ENCODE measurements around the gene SIAH2. TPM values are rescaled to one million over a fixed set of nuclear protein-coding genes. Genes with fewer than 3 reads are reported as not detected.

Gene SIAH2
- polyA plus RNA-seq, 3 donors: 24.6 to 43.5 (median 28.2) TPM

DNA sequence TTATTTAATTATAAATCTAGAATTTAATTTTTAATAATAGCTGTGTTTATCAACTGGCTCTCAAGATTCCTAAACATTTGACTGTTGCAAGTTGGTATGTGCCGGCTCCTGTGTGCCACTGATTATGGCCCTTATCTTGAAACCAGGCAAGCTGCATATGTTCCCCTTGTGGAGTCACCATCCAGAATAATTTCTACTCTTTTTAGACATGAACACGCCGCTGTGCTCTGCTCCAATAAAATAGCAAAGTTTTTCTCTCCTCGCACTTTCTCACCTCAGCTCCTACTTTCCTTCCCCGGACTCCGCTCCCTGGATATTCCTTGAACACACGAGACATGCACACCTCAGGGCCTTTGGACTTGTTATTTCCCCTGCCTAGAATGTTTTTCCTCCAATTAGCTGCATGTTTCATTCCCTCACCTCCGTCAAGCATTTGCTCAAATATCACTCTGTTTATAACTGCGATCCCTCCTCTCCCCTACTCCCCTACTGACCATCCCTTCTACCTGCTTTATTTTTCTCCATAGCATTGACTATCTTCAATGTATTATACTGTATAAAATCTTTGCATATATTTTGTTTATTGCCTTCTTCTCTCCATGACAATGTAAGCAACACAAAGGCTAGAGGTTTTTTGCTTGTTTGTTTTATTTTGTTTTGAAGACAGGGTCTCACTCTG is 33.1 kb downstream of the SIAH2 start:
- no peak for DNase-seq
- Mint-ChIP-seq H3K36me3 (no peaks in the 10 kb centered on the region), H3K4me1 (no peaks in the 10 kb centered on the region), H3K27me3 (ENCODE audit: low read depth in 3 of 3) (no peaks in the 10 kb centered on the region), H3K9me3 (peaks cover 0 to 1% (median 0%) of the 10 kb centered on the region in 7 donors), H3K4me3 (no peak overlapping the region), H3K27ac (no peak overlapping the region)
- no peaks in the 10 kb centered on the region for H3K79me2 ChIP-seq (ENCODE audit: insufficient read depth, low read length)
- H3K36me3 ChIP-seq (replicated peaks in 1 of 2; ENCODE audit: control insufficient read depth in 1 of 2, insufficient read depth in 2 of 2, low read length in 2 of 2): no peaks in the 10 kb centered on the region
- intact Hi-C loops (cut with micrococcal nuclease): loop anchor here (10.0 kb wide), 2 partner anchors 45 to 415 kb away; no protein-coding TSS in a partner anchor
- no peaks in the 10 kb centered on the region for H3K4me1 ChIP-seq (ENCODE audit: control insufficient read depth in 1 of 2, insufficient read depth in 2 of 2, low read length in 2 of 2)
- H3K27ac ChIP-seq (ENCODE audit: low read depth in 1 of 2, low read length in 2 of 2): no peak overlapping the region
- no peaks in the 10 kb centered on the region for H3K9me3 ChIP-seq (replicated peaks in 1 of 2; ENCODE audit: control insufficient read depth in 1 of 2, insufficient read depth in 1 of 2, low read length in 2 of 2)
- H3K4me2 ChIP-seq (replicated peaks; ENCODE audit: extremely low read depth, low read length, poor library complexity, severe bottlenecking): no peak overlapping the region
- no peaks in the 10 kb centered on the region for H4K20me1 ChIP-seq (ENCODE audit: insufficient read depth, low read length)
- H3K27me3 ChIP-seq (ENCODE audit: control insufficient read depth in 2 of 2, insufficient read depth in 2 of 2, low read length in 2 of 2): no peaks in the 10 kb centered on the region
- WGBS (ENCODE audit: insufficient coverage): 95% methylated on average over 9 of the region's 9 CpGs
- no peak overlapping the region for H2AFZ ChIP-seq (ENCODE audit: insufficient read depth, low read depth, low read length, poor library complexity, severe bottlenecking)
- no peak overlapping the region for H3K9ac ChIP-seq (ENCODE audit: insufficient read depth, low read length, poor library complexity, severe bottlenecking)
- H3K4me3 ChIP-seq (replicated peaks in 1 of 3; ENCODE audit: low read depth in 2 of 3, low read length in 3 of 3): no peak overlapping the region
- TF ChIP-seq, protein P1, sequence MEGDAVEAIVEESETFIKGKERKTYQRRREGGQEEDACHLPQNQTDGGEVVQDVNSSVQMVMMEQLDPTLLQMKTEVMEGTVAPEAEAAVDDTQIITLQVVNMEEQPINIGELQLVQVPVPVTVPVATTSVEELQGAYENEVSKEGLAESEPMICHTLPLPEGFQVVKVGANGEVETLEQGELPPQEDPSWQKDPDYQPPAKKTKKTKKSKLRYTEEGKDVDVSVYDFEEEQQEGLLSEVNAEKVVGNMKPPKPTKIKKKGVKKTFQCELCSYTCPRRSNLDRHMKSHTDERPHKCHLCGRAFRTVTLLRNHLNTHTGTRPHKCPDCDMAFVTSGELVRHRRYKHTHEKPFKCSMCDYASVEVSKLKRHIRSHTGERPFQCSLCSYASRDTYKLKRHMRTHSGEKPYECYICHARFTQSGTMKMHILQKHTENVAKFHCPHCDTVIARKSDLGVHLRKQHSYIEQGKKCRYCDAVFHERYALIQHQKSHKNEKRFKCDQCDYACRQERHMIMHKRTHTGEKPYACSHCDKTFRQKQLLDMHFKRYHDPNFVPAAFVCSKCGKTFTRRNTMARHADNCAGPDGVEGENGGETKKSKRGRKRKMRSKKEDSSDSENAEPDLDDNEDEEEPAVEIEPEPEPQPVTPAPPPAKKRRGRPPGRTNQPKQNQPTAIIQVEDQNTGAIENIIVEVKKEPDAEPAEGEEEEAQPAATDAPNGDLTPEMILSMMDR (IDR thresholded peaks at IDR 0.05): no peak

DNA sequence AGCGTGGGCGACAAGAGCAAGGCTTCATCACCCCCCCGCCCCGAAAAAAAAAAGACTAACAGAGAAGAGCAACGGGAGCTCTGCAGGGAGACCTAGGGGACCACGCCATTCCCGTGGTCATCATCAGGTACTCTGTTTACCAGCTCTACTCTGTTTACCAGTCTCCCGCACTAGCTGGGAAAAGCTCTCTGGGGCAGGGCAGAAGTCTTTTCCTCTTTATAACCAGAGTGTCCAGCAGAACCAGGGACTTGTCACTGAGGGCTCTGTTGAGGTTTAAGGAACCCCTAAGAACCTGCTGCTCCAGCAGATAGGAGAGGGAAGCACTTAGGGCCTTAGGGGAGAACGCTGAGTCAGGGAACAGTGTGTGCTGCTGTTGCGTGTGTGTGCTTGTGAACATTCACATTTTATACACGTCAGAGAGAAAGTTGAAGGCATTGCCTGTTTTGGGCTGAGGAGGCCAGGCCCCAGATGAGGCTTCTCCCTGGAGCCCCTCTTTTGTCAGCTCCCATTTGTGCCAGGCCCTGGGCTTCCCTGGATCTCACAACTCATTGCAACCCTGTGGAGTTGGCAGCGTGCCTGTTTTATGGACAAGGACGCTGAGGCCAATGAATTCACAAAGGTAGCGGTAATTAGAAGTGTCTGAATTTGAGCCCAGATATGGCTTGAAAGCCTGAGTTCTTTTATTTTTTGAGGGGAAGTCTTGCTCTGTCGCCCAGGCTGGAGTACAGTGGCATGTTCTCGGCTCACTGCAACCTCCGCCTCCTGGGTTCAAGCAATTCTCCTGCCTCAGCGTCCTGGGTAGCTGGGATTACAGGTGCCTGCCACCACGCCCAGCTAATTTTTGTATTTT is 35.1 kb downstream of the SIAH2 start:
- Histone ChIP-seq H3K9ac (ENCODE audit: insufficient read depth, low read length, poor library complexity, severe bottlenecking) (no peak overlapping the region), H3K4me2 (replicated peaks; ENCODE audit: extremely low read depth, low read length, poor library complexity, severe bottlenecking) (no peak overlapping the region), H3K9me3 (replicated peaks in 1 of 2; ENCODE audit: control insufficient read depth in 1 of 2, insufficient read depth in 1 of 2, low read length in 2 of 2) (no peaks in the 10 kb centered on the region), H3K79me2 (ENCODE audit: insufficient read depth, low read length) (no peaks in the 10 kb centered on the region), H3K27me3 (ENCODE audit: control insufficient read depth in 2 of 2, insufficient read depth in 2 of 2, low read length in 2 of 2) (no peaks in the 10 kb centered on the region), H3K36me3 (replicated peaks in 1 of 2; ENCODE audit: control insufficient read depth in 1 of 2, insufficient read depth in 2 of 2, low read length in 2 of 2) (no peaks in the 10 kb centered on the region), H3K4me3 (replicated peaks in 1 of 3; ENCODE audit: low read depth in 2 of 3, low read length in 3 of 3) (no peak overlapping the region), H2AFZ (ENCODE audit: insufficient read depth, low read depth, low read length, poor library complexity, severe bottlenecking) (no peak overlapping the region), H3K4me1 (ENCODE audit: control insufficient read depth in 1 of 2, insufficient read depth in 2 of 2, low read length in 2 of 2) (no peaks in the 10 kb centered on the region), H4K20me1 (ENCODE audit: insufficient read depth, low read length) (no peaks in the 10 kb centered on the region), H3K27ac (ENCODE audit: low read depth in 1 of 2, low read length in 2 of 2) (no peak overlapping the region)
- intact Hi-C loops (cut with micrococcal nuclease): loop anchor here (10.0 kb wide), 2 partner anchors 47 to 417 kb away; no protein-coding TSS in a partner anchor
- Mint-ChIP-seq H3K36me3 (no peaks in the 10 kb centered on the region), H3K27me3 (ENCODE audit: low read depth in 3 of 3) (peaks cover 0 to 1% (median 1%) of the 10 kb centered on the region in 3 donors), H3K4me3 (no peak overlapping the region), H3K27ac (peak overlapping the region in 1 of 7 donors; percentile 36), H3K9me3 (peaks cover 0 to 1% (median 0%) of the 10 kb centered on the region in 7 donors), H3K4me1 (no peaks in the 10 kb centered on the region)
- TF ChIP-seq, protein P1 (IDR thresholded peaks at IDR 0.05): no peak
- DNase-seq: no peak
- WGBS (ENCODE audit: insufficient coverage): 90% methylated on average over 12 of the region's 19 CpGs

Measured in CD14-positive monocyte (primary cell).